SW480 (cell line): ENCODE data around the gene KATNIP.

Experiments
- DNase-seq: peaks from one replicate; pipeline ENCODE4 v3.0.0-alpha.2; 2016; ENCODE audit warnings: low spot score

The KATNIP gene

GRCh38 chr16:27549746-27550581 lies at the start of gene KATNIP, which contains the start of gene GTF3C1:
Gene KATNIP, plus strand, starts transcription at chr16:27550144. Its CDS starts 27 bp downstream, at chr16:27550171.
Gene GTF3C1, minus strand, starts transcription at chr16:27549913. Its CDS starts 23 bp downstream, at chr16:27549890.
- peak; percentile 96 for DNase-seq

GRCh38 chr16:27500801-27501200 lies 49.1 kb upstream of the KATNIP start:
- no peak for DNase-seq

GRCh38 chr16:27503662-27504061 lies 46.3 kb upstream of the KATNIP start:
- no peak for DNase-seq

GRCh38 chr16:27505297-27506236 lies 44.4 kb upstream of the KATNIP start:
- DNase-seq, result no peak

- no peak for DNase-seq
Measured at GRCh38 chr16:27506771-27507170, 43.2 kb upstream of the KATNIP start.

DNA sequence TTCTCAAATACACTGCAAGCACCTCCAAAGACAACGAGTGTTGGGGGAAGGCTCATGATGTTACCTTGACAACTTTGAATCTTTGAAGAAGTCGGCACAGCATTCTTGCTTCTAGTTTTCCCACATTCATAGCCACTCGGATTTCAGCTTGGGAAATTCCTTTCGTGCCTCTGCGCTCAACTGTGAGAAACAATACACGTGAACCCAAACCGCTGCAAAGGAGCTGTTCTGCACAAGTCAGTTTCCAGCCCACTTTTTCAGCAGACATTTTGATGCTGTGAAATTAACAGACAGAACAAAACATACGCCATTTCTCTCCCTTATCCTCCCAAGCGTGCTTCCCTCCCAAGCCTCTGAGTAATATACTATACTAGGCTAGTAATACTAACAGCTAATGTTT lies 41.5 kb upstream of the KATNIP start:
- DNase-seq, result no peak

- DNase-seq, result no peak
Measured at GRCh38 chr16:27511657-27512448, 38.1 kb upstream of the KATNIP start.

DNA sequence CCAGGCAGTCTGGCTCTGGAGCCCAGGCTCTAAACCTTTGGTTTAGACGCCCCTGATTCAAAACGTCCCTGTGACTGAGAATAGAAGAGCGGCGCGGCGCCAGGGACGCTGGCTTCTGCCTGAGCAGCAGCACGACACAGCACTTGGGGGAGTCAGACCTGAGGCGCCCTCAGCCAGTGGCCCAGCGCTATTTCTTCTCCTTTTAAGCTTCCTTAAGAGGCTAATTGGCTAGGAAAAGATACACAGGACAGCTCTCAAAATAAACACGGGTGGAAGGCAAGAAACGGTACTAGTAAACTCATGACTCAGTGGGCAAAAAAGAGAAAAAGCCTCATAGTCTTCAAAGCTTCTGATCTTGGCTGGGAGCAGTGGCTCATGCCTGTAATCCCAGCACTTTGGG lies 35.1 kb upstream of the KATNIP start:
- no peak for DNase-seq

DNA sequence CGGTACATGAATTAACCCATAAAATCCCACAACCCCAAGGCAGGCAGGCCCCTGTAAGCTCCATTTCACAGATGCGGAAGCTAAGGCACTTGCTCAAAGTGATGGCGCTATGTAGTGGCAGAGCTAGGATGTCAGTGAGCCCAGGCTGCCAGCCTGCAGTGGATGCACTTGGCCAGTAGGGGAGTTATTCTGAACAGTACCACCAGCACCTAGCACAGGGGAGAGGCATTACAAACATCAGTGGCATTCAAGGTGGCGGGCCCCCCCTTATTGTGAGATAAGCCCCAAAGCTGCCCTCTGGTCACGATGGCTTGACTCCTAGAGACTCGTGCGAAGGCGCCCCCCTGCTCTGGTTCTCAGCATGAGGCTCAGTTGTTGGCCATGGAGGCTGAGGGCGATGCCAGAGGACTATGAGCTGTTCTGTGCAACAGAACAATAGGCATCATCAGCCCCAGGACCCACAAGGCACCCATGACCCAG lies 34.0 kb upstream of the KATNIP start:
- DNase-seq, result no peak

GRCh38 chr16:27516365-27516764 lies 33.6 kb upstream of the KATNIP start:
- no peak for DNase-seq

DNA sequence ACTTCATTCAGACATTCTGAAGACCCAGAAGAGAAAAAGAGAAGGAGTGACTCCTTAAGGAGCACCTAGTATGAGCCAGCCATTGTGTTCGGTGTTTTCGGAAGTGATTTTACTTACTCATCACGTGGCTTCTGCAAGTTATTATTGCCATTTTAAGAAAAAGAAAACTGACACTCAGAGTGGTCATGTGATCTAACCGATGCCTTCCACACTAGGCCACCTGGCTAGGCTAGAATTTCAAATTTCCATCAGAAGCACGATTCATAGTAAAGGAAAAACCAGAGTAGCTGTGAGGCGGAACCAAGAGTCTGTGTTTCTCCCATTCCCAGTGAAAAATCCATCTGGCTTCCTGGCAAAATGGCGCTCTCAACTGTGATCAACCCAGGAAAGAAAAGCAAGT lies 32.3 kb upstream of the KATNIP start:
- no peak for DNase-seq

GRCh38 chr16:27518226-27518625 lies 31.7 kb upstream of the KATNIP start:
- DNase-seq, result no peak

- no peak for DNase-seq
Measured at GRCh38 chr16:27520982-27521673, 28.8 kb upstream of the KATNIP start.

- no peak for DNase-seq
Measured at GRCh38 chr16:27522173-27522707, 27.7 kb upstream of the KATNIP start.

DNA sequence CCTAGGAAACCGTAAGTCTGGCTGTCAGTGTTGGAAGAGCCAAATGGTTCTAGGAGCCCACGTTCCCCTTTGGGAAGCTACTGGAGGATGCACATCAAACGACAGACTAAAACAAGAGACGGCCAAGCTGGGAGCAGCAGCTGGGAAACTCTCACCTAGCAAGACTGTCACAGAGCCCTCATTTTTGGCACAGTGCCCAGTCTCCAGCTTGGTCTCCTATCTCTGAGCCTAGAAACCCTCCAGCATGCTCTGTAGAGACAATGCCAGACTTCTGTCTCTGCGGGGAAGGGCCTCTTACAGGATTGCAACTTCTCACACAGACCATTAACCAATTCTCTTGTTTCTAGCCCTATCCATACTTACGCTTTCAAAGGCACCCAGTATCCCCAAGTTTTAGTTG lies 23.8 kb upstream of the KATNIP start:
- DNase-seq, result no peak

DNA sequence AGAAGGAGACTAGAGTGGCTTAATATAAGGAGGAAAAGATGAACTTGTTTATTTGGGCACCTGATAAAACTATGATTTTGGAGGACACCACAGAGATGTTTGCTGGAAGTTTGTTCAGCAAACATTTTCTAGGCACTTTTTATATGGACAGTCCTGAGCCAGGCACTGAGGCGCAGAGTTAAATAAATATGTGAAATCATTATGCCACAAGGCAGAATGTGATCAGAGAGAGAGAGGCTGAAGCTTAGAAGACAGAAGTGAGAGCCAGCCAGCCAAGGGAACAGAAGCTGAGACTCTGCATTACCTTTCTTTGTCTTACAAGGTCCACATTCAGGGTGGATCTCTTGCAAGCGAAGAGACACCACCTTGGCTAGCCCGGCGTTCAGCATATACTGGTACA lies 21.6 kb upstream of the KATNIP start:
- no peak for DNase-seq

- DNase-seq, result no peak
Measured at GRCh38 chr16:27529962-27530361, 20.0 kb upstream of the KATNIP start.

DNA sequence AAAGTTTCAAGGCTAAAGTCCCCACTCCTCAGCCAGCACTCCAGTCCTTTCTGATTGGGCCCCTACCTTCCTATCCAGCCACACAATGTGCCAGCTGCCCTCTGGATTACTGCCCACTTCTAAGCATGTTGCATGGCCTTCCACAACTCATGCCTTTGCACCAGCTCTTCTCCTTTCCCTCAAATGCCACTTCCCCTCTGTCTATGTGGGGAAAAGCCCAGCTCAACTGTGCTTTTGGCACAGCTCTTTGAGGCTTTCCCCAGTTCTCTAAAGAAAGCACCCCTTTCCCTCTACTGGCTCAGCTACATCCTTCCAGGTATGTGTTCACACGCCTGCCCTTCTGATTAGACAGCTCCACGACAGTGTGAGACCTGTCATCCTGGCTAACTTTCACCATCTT lies 18.8 kb upstream of the KATNIP start:
- no peak for DNase-seq

GRCh38 chr16:27531826-27532800 lies 17.8 kb upstream of the KATNIP start:
- DNase-seq, result no peak

GRCh38 chr16:27534256-27534655 lies 15.7 kb upstream of the KATNIP start:
- no peak for DNase-seq
